SU-DHL-6 (cell line): ENCODE measurements around the gene ANKRD33B.

Experiments
- H2AFZ ChIP-seq: fragments of 200-600 bp; sonication (generic); 2 replicates; pipeline ENCODE4 v1.6.1; 2014; ENCODE audit warnings: low read depth, mild to moderate bottlenecking, moderate library complexity, mixed read lengths, antibody characterized with exemption, low read length; ENCODE audit not compliant: severe bottlenecking
- H3F3A ChIP-seq: fragments of 200-600 bp; shearing (Covaris generic); 2 replicates; pipeline ENCODE4 v1.6.0; 2016; ENCODE audit warnings: antibody characterized with exemption, mild to moderate bottlenecking; ENCODE audit not compliant: insufficient read depth
- H3K27ac ChIP-seq: fragments of 200-600 bp; sonication (generic); 2 replicates; pipeline ENCODE4 v1.5.1; 2016; ENCODE audit warnings: low read depth, mild to moderate bottlenecking, low read length, moderate library complexity, mixed read lengths
- H3K27me3 ChIP-seq: fragments of 200-600 bp; sonication (generic), shearing (Covaris generic); 2 replicates; pipeline ENCODE4 v1.6.0; 2014; ENCODE audit warnings: mild to moderate bottlenecking, low read length
- H3K36me3 ChIP-seq: fragments of 200-600 bp; sonication (generic); 2 replicates; pipeline ENCODE4 v1.6.1; 2014; ENCODE audit warnings: mild to moderate bottlenecking, low read length, mixed read lengths
- H3K4me2 ChIP-seq: fragments of 300-600, 200-600 bp; shearing (Covaris generic), sonication (generic); 2 replicates; pipeline ENCODE4 v1.6.0; 2014; ENCODE audit warnings: low read length, low read depth, mild to moderate bottlenecking; ENCODE audit not compliant: poor library complexity, severe bottlenecking
- H3K4me3 ChIP-seq: fragments of 200-600 bp; sonication (generic); 2 replicates; pipeline ENCODE4 v1.5.1; 2014; ENCODE audit warnings: antibody characterized with exemption, low read length, mild to moderate bottlenecking, mixed read lengths; ENCODE audit not compliant: insufficient read depth, poor library complexity, severe bottlenecking
- H3K79me2 ChIP-seq: fragments of 200-600 bp; sonication (generic); 2 replicates; pipeline ENCODE4 v1.6.1; 2014; ENCODE audit warnings: mild to moderate bottlenecking, low read length, moderate library complexity; ENCODE audit not compliant: insufficient read depth
- H3K9ac ChIP-seq: fragments of 200-600 bp; sonication (generic); 2 replicates; pipeline ENCODE4 v1.7.0; 2014; ENCODE audit warnings: mild to moderate bottlenecking, low read length
- H3K9me2 ChIP-seq: fragments of 200-600 bp; sonication (generic); replicated peaks from 2 replicates; pipeline ENCODE4 v1.6.1; 2014; ENCODE audit warnings: low read length; ENCODE audit not compliant: insufficient read depth
- H3K9me3 ChIP-seq: fragments of 200-600 bp; sonication (generic); 2 replicates; pipeline ENCODE4 v1.6.1; 2014; ENCODE audit warnings: low read length, mixed read lengths; ENCODE audit not compliant: insufficient read depth
- H4K20me1 ChIP-seq: fragments of 200-600 bp; sonication (generic); 2 replicates; pipeline ENCODE4 v1.6.1; 2014; ENCODE audit warnings: low read depth, mild to moderate bottlenecking, antibody characterized with exemption, low read length, moderate library complexity, mixed read lengths
- CTCF ChIP-seq: fragments of 200-600 bp; sonication (generic); IDR thresholded peaks from one replicate; pipeline ENCODE4 v1.5.1; 2017; ENCODE audit warnings: antibody characterized with exemption, mild to moderate bottlenecking, low read length, moderate library complexity; ENCODE audit not compliant: insufficient read depth, poor library complexity, severe bottlenecking
- EZH2phosphoT487 ChIP-seq: fragments of 200-600 bp; sonication (generic), shearing (Covaris generic); conservative IDR thresholded peaks from 2 replicates; pipeline ENCODE4 v1.6.1; 2018; ENCODE audit warnings: mild to moderate bottlenecking, antibody characterized with exemption, low read length, moderate library complexity, mixed read lengths

Gene ANKRD33B

GRCh38 chr5:10534561-10535530 lies 29.0 kb upstream of the ANKRD33B start:
- H3K4me3 ChIP-seq = no peak overlapping the region
- no peak overlapping the region for H3K4me2 ChIP-seq
- H3K27ac ChIP-seq = no peak overlapping the region
- TF ChIP-seq CTCF (no peak), EZH2phosphoT487 (no peak)
- no peaks in the 10 kb centered on the region for H3K9me2 ChIP-seq
- H3K36me3 ChIP-seq = no peaks in the 10 kb centered on the region
- no peaks in the 10 kb centered on the region for H3K9me3 ChIP-seq
- H3F3A ChIP-seq = no peaks in the 10 kb centered on the region
- H3K9ac ChIP-seq = no peak overlapping the region
- H4K20me1 ChIP-seq = no peaks in the 10 kb centered on the region
- H3K27me3 ChIP-seq = no peaks in the 10 kb centered on the region
- H3K79me2 ChIP-seq = no peaks in the 10 kb centered on the region
- no peak overlapping the region for H2AFZ ChIP-seq

- TF ChIP-seq EZH2phosphoT487 = no peak
- no peak for TF ChIP-seq CTCF
- Histone ChIP-seq H3K9ac (no peak overlapping the region), H3K9me2 (no peaks in the 10 kb centered on the region), H4K20me1 (no peaks in the 10 kb centered on the region), H3K79me2 (no peaks in the 10 kb centered on the region), H3K9me3 (no peaks in the 10 kb centered on the region), H3K36me3 (no peaks in the 10 kb centered on the region), H3F3A (no peaks in the 10 kb centered on the region), H2AFZ (peak overlapping the region; percentile 63), H3K4me3 (no peak overlapping the region), H3K4me2 (peak overlapping the region; percentile 39), H3K27ac (no peak overlapping the region), H3K27me3 (no peaks in the 10 kb centered on the region)
Measured at GRCh38 chr5:10536511-10536910, 27.4 kb upstream of the ANKRD33B start.

- H3K9ac ChIP-seq = peak overlapping the region; percentile 7; the same call in 1 of the 2 replicates
Measured at GRCh38 chr5:10536931-10537579, 26.8 kb upstream of the ANKRD33B start.

More at GRCh38 chr5:10536931-10537579, 26.8 kb upstream of the ANKRD33B start:
- no peaks in the 10 kb centered on the region for H3K79me2 ChIP-seq
- H4K20me1 ChIP-seq = no peaks in the 10 kb centered on the region
- H3K36me3 ChIP-seq = no peaks in the 10 kb centered on the region
- no peaks in the 10 kb centered on the region for H3K27me3 ChIP-seq
- H3K9me3 ChIP-seq = no peaks in the 10 kb centered on the region
- no peak overlapping the region for H3K27ac ChIP-seq
- no peak overlapping the region for H3K4me3 ChIP-seq
- H3F3A ChIP-seq = no peaks in the 10 kb centered on the region
- H3K9me2 ChIP-seq = no peaks in the 10 kb centered on the region
- H2AFZ ChIP-seq = peak overlapping the region; percentile 63
- peak overlapping the region; percentile 39 for H3K4me2 ChIP-seq
- TF ChIP-seq EZH2phosphoT487 (no peak), CTCF (no peak)
